Thyroid gland (tissue), 4 donors: ENCODE measurements around the gene CCDC149.

Source experiments
- CTCF ChIP-seq, 6 experiments: fragments of 200-600 bp in 3 of 6; fragments of 450-650 bp in 3 of 6; sonication (generic) in 3 of 6; IDR thresholded peaks; one replicate each; pipeline ENCODE4 v1.5.1; 2016 to 2019; ENCODE audit warnings: antibody characterized with exemption in 6 of 6, mild to moderate bottlenecking in 2 of 6, inconsistent platforms in 1 of 6, moderate library complexity in 1 of 6
- POLR2A ChIP-seq, 2 donors: fragments of 450-650 bp; IDR thresholded peaks; one replicate each; pipeline ENCODE4 v1.6.1; 2017; ENCODE audit warnings: antibody characterized with exemption in 2 of 2, mild to moderate bottlenecking in 2 of 2, moderate library complexity in 1 of 2

GRCh38 chr4:24881508-24882196 lies 31.2 kb downstream of the CCDC149 start:
- TF ChIP-seq CTCF (IDR thresholded peaks at IDR 0.05) (no peak), POLR2A (IDR thresholded peaks at IDR 0.05) (no peak)
